Hypothalamus (tissue), 51 donors: ENCODE results near the gene CGREF1.
"Not testable (repeated sequence)": the region's sequence is repeated elsewhere in the genome, so short reads cannot be mapped to it uniquely, and the experiment has no call there.

Experiments
- DNase-seq, 51 donors: peaks; one replicate each; lab custom pipeline; 2025; lab: John Stamatoyannopoulos, UW

The CGREF1 gene

GRCh38 chr2:27078267-27079194, 40.4 kb downstream of the CGREF1 start, which contains the start of gene EMILIN1:
Gene EMILIN1 (plus strand): TSS chr2:27078615. CDS start chr2:27079066, 451 bp downstream.
- peak in 45 of 51 donors; percentile 8 to 78 (median 54) for DNase-seq

- DNase-seq = no peak
Measured at GRCh38 chr2:27077231-27077630, 41.7 kb downstream of the CGREF1 start.

DNA sequence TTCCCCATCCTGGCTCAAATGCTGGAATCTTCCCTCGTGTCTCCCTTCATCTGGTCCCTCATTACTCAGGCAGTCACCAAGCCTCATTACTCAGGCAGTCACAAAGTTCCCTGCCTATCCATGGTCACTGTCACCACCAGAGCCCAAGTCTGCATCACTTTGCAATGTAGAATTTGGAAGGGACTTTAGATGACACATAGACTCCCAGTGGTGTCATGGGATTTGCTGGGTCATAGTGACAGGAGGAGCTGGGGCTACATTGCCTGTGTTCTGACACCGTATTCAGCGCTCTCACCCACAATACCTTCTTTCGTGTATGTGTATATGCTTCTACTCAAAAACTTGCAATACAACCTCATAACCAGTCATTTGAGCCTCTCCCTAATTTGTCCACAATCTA, 42.6 kb downstream of the CGREF1 start:
- no peak for DNase-seq

DNA sequence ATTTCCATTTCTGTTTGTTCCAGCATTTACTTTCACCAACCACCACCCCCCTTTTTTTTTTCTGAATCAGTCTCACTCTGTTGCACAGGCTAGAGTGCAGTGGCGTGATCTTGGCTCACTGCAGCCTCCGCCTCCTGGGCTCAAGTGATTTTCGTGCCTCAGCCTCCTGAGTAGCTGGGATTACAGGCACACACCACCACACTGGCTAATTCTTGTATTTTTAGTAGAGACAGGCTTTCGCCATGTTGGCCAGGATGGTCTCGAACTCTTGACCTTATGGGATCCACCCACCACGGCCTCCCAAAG, 43.4 kb downstream of the CGREF1 start:
- not testable (repeated sequence) for DNase-seq

DNA sequence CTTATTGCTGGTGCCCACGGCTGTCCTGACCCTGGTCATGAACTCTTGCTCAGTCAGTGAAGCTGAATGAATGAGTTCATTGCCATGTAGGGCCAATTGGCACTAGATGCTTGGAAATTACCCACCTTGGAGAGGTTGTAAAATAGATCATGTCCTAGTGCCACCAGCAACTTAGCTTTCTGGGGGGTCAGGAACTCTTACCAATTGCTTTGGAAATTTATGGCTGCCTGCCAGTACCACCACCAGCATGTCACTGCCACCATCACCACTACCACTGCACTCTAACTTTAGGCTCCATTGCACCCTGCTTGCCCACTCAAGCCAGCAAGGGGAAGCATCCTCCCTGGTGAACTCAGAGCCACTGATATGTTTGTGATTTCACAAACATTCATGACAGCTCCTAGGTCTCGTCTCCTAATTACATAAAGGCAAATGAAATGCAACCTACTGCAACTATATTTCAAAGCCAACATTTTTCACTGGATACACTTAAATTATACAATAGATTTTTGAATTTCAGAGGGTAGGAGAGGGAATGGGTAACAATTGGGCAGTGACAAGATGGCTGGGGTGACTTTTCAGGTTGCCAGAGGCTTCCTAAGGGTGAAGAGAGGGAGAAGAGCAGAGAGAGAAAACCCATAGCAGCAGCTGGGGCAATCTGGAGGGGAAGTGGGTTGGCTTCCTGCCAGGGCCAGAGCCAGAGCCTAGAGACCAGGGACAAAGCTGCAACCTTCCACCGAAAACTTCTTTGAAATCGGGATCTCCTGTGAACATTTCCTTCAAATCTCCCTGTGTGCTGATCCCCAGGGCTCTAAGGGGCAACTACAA, 44.0 kb downstream of the CGREF1 start:
- peak in 6 of 51 donors; percentile 6 to 34 (median 9) for DNase-seq

GRCh38 chr2:27073782-27074181, 45.1 kb downstream of the CGREF1 start:
- no peak for DNase-seq

GRCh38 chr2:27072920-27073319, 46.0 kb downstream of the CGREF1 start:
- DNase-seq = no peak

DNA sequence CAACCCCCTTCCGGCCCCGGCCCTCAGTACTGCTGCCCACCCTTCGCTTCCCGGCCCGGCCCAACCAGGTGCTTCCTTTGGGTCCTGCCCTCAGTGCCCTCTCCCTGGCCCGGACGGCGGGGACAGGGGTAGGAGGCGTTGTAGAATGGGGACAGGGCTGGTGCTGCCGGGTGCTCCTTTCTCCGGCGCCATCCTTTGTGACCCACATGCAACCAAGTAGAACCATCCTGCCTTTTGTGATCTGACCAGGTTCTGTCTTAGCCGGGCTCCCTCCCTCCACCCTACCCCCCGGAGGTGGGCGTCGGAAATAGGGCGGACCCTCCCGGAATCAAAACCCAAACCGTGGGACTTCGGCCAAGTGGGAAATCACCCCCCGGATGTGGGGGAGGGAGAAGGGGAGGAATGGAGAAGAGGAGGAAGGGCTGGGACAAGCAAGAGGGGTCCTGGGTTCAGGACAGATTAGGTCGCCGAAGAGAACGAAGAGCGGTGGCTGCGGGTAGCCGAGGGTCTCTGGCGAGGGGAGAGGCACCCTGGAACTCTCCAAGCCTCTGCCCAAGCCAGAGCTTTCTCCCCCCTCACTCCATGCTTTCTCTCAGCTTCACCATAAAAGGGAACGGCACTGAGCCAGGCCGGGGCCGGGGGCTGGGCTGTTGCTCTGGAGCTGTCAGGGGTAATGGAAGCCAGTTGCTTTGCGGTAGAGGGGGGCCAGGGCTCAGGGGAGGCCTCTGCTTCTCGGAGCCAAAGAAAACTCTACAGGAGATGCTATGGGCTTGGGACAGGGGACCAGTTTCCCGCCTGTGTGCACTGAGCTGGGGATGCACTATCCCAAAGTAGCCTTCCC, 46.7 kb downstream of the CGREF1 start:
- peak in 36 of 51 donors; percentile 15 to 67 (median 40) for DNase-seq

GRCh38 chr2:27071277-27071989, 47.5 kb downstream of the CGREF1 start, which contains the start of gene OST4:
Gene OST4 (minus strand): TSS chr2:27071654.
- DNase-seq = peak; percentile 46 to 97 (median 91)

- no peak for DNase-seq
Measured at GRCh38 chr2:27070653-27071276, 48.2 kb downstream of the CGREF1 start.

- no peak for DNase-seq
Measured at GRCh38 chr2:27069961-27070618, 48.8 kb downstream of the CGREF1 start.

- no peak for DNase-seq
Measured at GRCh38 chr2:27069436-27069835, 49.5 kb downstream of the CGREF1 start.

- DNase-seq = no peak
Measured at GRCh38 chr2:27067385-27067784, 51.5 kb downstream of the CGREF1 start.

- DNase-seq = no peak
Measured at GRCh38 chr2:27065128-27065527, 53.8 kb downstream of the CGREF1 start.

DNA sequence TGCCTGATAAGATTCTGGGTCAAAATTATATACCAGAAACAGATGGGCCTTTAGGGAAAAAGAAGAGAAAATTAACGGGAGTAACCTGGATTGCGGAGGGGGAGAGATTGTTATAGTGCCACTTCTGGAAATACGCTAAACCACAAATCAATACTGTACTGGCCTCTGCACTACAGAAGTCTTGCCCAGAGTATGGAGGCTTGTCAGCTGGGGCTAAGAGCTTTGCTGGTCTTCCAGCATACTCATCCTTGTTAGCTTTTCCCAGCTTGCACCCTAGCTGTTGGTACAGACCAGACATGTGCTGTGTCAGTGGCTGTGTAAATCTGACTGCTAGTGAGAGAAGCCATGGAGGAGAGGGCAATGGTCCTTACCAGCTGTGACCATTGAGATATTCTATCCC, 58.6 kb downstream of the CGREF1 start:
- DNase-seq = no peak

- no peak for DNase-seq
Measured at GRCh38 chr2:27059141-27059820, 59.6 kb downstream of the CGREF1 start.

GRCh38 chr2:27058210-27058609, 60.7 kb downstream of the CGREF1 start:
- no peak for DNase-seq

GRCh38 chr2:27057184-27057583, 61.7 kb downstream of the CGREF1 start:
- no peak for DNase-seq
